ENCODE results near the gene RASGRP1.
A peak's percentile ranks its signal among the peaks of the same experiment; 100 is the strongest.

DNA sequence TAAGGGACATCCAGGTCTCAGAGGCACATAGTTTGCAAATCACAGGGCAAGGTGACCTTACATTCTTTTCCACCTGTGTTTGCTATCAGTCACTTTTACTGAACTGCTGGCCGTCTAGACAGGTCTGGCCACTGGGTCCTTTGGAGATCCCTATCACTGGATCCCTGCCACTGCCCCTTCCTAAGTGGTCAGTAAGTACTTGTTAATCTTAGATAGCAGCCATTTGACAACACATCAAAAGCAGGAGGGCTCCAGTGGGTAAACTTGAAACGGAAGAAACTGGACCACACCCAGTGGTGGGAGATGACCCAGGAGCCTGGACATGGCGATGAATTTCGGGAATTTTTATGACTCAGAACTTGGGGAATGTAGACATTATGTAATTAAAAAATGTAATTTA is 28.9 kb upstream of the RASGRP1 start:
- TF ChIP-seq GATA2 (IDR thresholded peaks at IDR 0.05; ENCODE audit: low read depth, low read length) (peak; percentile 34; the same call in 1 of the 2 replicates), GATA3 (IDR thresholded peaks at IDR 0.05; ENCODE audit: low read depth, low read length) (no peak)
